COLO829 (cell line): Measurements from ENCODE around the gene MROH2A.
A peak's percentile ranks its signal among the peaks of the same experiment; 100 is the strongest.
"Not testable (repeated sequence)": the region's sequence is repeated elsewhere in the genome, so short reads cannot be mapped to it uniquely, and the experiment has no call there.

Experiments used
- DNase-seq: peaks from one replicate; pipeline ENCODE4 v3.0.0; 2012; ENCODE audit warnings: low spot score

Gene MROH2A

GRCh38 chr2:233778030-233778429 is at the start of gene MROH2A:
Gene MROH2A (plus strand): TSS chr2:233778330. CDS start chr2:233779359, 1,029 bp downstream.
- DNase-seq, result no peak

GRCh38 chr2:233728723-233729301 is 49.3 kb upstream of the MROH2A start, which contains the start of gene UGT1A3:
Gene UGT1A3 (plus strand): TSS chr2:233729042. CDS start chr2:233729127, 85 bp downstream.
- no peak for DNase-seq

- not testable (repeated sequence) for DNase-seq
Observed at GRCh38 chr2:233736868-233737653, 41.1 kb upstream of the MROH2A start.

GRCh38 chr2:233740870-233741269 is 37.3 kb upstream of the MROH2A start:
- DNase-seq, result no peak

GRCh38 chr2:233743464-233744259 is 34.5 kb upstream of the MROH2A start:
- DNase-seq, result no peak

GRCh38 chr2:233745073-233745755 is 32.9 kb upstream of the MROH2A start:
- no peak for DNase-seq

- not testable (repeated sequence) for DNase-seq
Observed at GRCh38 chr2:233745838-233746237, 32.3 kb upstream of the MROH2A start.

- DNase-seq, result no peak
Observed at GRCh38 chr2:233746475-233747282, 31.5 kb upstream of the MROH2A start.

GRCh38 chr2:233747283-233747544 is 30.9 kb upstream of the MROH2A start:
- DNase-seq, result no peak

- not testable (repeated sequence) for DNase-seq
Observed at GRCh38 chr2:233750689-233751088, 27.4 kb upstream of the MROH2A start.

GRCh38 chr2:233751212-233752009 is 26.7 kb upstream of the MROH2A start:
- not testable (repeated sequence) for DNase-seq

- DNase-seq, result no peak
Observed at GRCh38 chr2:233754872-233755611, 23.1 kb upstream of the MROH2A start.

- no peak for DNase-seq
Observed at GRCh38 chr2:233756429-233757081, 21.6 kb upstream of the MROH2A start.

GRCh38 chr2:233758141-233758540 is 20.0 kb upstream of the MROH2A start:
- no peak for DNase-seq

- no peak for DNase-seq
Observed at GRCh38 chr2:233758849-233759248, 19.3 kb upstream of the MROH2A start.

- no peak for DNase-seq
Observed at GRCh38 chr2:233760043-233760442, 18.1 kb upstream of the MROH2A start, which contains the start of gene UGT1A1. Gene UGT1A1 (plus strand): TSS chr2:233760270. CDS start chr2:233760288, 18 bp downstream.

GRCh38 chr2:233761040-233761769 is 16.9 kb upstream of the MROH2A start:
- no peak for DNase-seq

- peak; percentile 39 for DNase-seq
Observed at GRCh38 chr2:233764264-233764663, 13.9 kb upstream of the MROH2A start.

GRCh38 chr2:233764761-233765160 is 13.4 kb upstream of the MROH2A start:
- DNase-seq, result peak; percentile 45
